Measurements from ENCODE around the gene PCDHGA11. TPM values are rescaled to one million over a fixed set of nuclear protein-coding genes. Genes with fewer than 3 reads are reported as not detected.

The PCDHGA11 gene
- total and polyA plus RNA-seq, 9 of the 15 experiments (the other 6 are each of a cell fraction or from before 2014, with no cell fraction given): 0.04 to 0.07 (median 0.04) TPM; not detected in 4

DNA sequence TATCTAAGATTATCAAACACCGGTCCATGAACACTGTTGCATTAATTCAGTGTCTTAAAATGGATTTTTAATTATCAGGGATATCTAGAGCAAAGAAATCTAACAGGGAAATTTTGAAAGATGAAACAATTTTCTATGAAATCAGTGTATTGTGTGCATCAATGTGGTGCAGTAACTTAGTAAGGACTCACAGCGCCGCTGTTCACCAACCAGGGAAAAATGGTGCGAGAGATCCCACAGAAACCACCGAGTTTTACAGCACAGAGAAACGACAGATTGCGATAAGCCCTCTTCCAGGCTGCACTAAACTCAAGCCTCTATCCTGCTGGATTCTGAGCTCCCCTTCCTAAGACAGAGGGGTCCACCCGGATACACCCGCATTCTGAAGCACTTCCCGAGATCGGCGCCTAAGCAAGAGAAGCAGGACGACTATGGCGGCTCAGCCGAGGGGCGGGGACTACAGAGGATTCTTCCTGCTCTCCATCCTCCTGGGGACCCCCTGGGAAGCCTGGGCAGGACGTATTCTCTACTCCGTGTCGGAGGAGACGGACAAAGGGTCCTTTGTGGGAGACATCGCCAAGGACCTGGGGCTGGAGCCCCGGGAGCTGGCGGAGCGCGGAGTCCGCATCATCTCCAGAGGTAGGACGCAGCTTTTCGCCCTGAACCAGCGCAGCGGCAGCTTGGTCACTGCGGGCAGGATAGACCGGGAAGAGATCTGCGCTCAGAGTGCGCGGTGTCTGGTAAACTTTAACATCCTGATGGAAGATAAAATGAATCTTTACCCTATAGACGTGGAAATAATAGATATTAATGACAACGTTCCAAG, 38.2 kb upstream of the PCDHGA11 start, which contains the start of gene PCDHGA7 (continued):
- no peak for TF ChIP-seq ELF4 (CRISPR knock-in tag; IDR thresholded peaks at IDR 0.05)
- TF ChIP-seq CBX3 (IDR thresholded peaks at IDR 0.05; ENCODE audit: borderline replicate concordance in 1 of 2, low read length in 2 of 2): no peak
- no peak for TF ChIP-seq FIP1L1 (IDR thresholded peaks at IDR 0.05; ENCODE audit: low read depth, low read length, poor library complexity, severe bottlenecking)
- TF ChIP-seq RAD21 (CRISPR knock-in tag; conservative IDR thresholded peaks at IDR 0.05 in 1 of 2, IDR thresholded peaks at IDR 0.05 in 1 of 2): peak in 1 of 2 experiments; percentile 47; a peak in 3 of 4 replicates
- no peak for TF ChIP-seq NCOA2 (IDR thresholded peaks at IDR 0.05; ENCODE audit: partially characterized antibody in 2 of 2)
- TF ChIP-seq ELF1 (tag; IDR thresholded peaks at IDR 0.05): no peak
- TF ChIP-seq, protein P1, sequence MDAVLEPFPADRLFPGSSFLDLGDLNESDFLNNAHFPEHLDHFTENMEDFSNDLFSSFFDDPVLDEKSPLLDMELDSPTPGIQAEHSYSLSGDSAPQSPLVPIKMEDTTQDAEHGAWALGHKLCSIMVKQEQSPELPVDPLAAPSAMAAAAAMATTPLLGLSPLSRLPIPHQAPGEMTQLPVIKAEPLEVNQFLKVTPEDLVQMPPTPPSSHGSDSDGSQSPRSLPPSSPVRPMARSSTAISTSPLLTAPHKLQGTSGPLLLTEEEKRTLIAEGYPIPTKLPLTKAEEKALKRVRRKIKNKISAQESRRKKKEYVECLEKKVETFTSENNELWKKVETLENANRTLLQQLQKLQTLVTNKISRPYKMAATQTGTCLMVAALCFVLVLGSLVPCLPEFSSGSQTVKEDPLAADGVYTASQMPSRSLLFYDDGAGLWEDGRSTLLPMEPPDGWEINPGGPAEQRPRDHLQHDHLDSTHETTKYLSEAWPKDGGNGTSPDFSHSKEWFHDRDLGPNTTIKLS (IDR thresholded peaks at IDR 0.05; ENCODE audit: borderline replicate concordance, low read depth): no peak
- no peak for TF ChIP-seq KDM5B (IDR thresholded peaks at IDR 0.05; ENCODE audit: insufficient replicate concordance, low read depth, low read length)
- no peak for TF ChIP-seq ZKSCAN8 (CRISPR knock-in tag; IDR thresholded peaks at IDR 0.05)
- TF ChIP-seq, protein P2, sequence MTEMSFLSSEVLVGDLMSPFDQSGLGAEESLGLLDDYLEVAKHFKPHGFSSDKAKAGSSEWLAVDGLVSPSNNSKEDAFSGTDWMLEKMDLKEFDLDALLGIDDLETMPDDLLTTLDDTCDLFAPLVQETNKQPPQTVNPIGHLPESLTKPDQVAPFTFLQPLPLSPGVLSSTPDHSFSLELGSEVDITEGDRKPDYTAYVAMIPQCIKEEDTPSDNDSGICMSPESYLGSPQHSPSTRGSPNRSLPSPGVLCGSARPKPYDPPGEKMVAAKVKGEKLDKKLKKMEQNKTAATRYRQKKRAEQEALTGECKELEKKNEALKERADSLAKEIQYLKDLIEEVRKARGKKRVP (CRISPR knock-in tag; IDR thresholded peaks at IDR 0.05): no peak
- TF ChIP-seq CTCF (IDR thresholded peaks at IDR 0.05 in 2 of 3, conservative IDR thresholded peaks at IDR 0.05 in 1 of 3; ENCODE audit: insufficient read depth in 2 of 3, low read depth in 1 of 3, low read length in 3 of 3): peak; percentile 58 to 73 (median 64)
- no peak for TF ChIP-seq ZBED1 (IDR thresholded peaks at IDR 0.05)
